Fibroblast of mammary gland (primary cell): Measurements from ENCODE around the gene ZNF454.

Experiments
- DNase-seq: peaks from one replicate; pipeline ENCODE4 v3.0.0-alpha.2; 2010; ENCODE audit warnings: low read depth
- H3K4me3 ChIP-seq: 2 replicates; pipeline ENCODE4 v1.5.1; 2011; ENCODE audit warnings: low read depth, mild to moderate bottlenecking, low read length, moderate library complexity; ENCODE audit not compliant: control insufficient read depth
- TF ChIP-seq, protein P1 (sequence below): conservative IDR thresholded peaks from 2 replicates; pipeline ENCODE4 v1.5.1; 2011; ENCODE audit warnings: low read depth, low read length, inconsistent platforms; ENCODE audit not compliant: control insufficient read depth, insufficient read depth

ZNF454 gene

DNA sequence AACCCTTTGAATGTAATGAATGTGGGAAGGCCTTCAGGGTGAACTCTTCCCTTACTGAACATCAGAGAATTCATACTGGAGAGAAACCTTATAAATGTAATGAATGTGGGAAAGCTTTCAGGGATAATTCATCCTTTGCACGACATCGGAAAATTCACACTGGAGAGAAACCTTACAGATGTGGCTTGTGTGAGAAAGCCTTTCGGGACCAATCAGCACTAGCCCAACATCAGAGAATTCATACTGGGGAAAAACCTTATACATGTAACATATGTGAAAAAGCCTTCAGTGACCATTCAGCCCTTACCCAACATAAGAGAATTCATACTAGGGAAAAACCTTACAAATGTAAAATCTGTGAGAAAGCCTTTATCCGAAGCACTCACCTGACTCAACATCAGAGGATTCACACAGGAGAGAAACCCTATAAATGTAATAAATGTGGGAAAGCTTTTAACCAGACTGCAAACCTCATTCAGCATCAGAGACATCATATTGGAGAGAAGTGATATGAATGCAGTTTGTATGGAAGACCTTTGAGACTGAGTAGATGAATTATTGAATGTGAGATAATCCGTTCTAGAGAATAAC is 24.6 kb downstream of the ZNF454 start:
- TF ChIP-seq, protein P1, sequence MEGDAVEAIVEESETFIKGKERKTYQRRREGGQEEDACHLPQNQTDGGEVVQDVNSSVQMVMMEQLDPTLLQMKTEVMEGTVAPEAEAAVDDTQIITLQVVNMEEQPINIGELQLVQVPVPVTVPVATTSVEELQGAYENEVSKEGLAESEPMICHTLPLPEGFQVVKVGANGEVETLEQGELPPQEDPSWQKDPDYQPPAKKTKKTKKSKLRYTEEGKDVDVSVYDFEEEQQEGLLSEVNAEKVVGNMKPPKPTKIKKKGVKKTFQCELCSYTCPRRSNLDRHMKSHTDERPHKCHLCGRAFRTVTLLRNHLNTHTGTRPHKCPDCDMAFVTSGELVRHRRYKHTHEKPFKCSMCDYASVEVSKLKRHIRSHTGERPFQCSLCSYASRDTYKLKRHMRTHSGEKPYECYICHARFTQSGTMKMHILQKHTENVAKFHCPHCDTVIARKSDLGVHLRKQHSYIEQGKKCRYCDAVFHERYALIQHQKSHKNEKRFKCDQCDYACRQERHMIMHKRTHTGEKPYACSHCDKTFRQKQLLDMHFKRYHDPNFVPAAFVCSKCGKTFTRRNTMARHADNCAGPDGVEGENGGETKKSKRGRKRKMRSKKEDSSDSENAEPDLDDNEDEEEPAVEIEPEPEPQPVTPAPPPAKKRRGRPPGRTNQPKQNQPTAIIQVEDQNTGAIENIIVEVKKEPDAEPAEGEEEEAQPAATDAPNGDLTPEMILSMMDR = no peak
- DNase-seq = no peak
- no peak overlapping the region for H3K4me3 ChIP-seq

GRCh38 chr5:178981381-178981780 is 40.4 kb downstream of the ZNF454 start:
- TF ChIP-seq, protein P1 = no peak
- DNase-seq = no peak
- H3K4me3 ChIP-seq = no peak overlapping the region

DNA sequence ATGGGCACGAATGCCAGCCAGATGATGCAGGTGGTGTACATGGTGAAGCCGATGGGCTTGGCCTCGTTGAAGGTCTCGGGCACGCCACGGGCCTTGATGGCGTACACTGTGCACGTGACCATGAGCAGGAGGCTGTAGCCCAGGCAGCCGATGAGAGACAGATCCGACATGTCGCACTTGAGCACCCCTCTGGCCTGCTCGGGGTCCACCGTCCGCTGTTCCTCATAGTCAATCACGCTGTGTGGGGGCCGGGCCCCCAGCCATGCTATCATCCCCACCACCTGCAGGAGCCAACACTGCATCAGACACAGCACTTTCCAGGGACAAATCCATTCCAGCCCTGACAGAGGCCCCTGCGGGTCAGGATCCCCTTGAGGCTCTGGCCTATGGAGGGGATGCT is 41.9 kb downstream of the ZNF454 start:
- no peak for DNase-seq
- H3K4me3 ChIP-seq = no peak overlapping the region
- TF ChIP-seq, protein P1 = no peak

DNA sequence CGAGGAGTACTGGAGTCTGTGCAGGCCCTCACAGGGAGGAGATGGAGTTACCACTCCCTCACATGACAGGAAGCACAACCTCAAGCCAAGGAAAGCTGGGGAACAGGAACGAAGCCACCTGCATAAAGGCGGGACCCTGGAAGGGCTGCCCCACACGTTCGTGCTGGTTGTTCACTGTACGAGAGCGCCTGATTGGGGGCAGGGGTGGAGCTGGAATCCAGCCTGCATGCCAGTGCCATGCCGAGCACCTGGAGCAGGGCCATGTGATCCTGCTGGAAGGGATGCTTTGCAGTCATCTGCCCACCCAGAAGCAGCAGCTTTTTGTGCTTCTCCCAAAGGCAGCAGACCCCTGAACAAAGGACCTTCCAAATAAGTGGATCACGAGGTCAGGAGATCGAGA is 42.7 kb downstream of the ZNF454 start:
- TF ChIP-seq, protein P1 = no peak
- DNase-seq = no peak
- no peak overlapping the region for H3K4me3 ChIP-seq

DNA sequence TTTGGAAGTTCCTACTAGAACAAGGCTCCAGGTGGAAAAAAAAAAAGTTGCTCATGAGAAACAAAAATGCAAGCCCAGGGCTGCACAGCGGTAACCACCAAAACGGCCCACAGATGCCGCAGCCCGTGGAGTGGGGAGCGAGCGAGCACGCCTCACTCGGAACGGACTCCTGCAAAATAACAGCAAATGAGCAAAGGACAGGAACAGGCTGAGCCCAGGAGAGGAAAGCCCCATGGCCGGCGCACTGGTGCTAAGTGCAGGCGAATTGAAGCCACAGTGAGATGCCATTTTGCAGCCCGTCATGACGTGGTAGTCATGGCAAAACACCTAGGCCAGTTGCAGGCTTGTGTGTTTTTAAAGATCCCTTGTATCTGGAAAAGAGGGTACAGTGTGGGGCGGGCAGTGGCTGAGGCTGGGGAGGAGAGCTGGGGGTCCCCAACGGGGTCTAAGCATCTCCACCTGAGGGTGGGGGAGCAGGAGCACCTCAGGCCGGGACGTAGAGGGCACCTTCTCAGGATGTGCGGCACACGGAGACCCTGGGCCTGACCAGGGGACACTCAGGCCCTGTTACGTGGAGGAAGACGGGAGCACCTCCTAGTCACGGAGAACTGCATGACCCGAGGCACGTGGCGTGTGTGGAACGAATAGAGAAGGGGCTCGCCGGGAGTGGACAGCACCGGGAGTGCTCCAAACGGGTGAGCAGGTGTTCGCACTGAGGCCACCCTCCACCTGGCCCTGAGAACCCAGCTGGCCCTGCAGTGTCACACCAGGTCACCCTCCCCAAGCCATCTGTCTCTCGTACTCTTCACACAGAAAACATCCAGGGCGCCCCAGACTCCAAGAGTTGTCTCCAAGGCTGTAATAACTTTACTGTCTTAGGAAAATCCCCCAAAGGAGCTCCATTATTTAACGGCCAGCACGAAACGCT is 43.4 kb downstream of the ZNF454 start:
- no peak for DNase-seq

GRCh38 chr5:178986326-178986960 is 45.4 kb downstream of the ZNF454 start:
- no peak overlapping the region for H3K4me3 ChIP-seq
- DNase-seq = no peak
- TF ChIP-seq, protein P1 = no peak

More for the DNA sequence above, 43.4 kb downstream of the ZNF454 start:
- TF ChIP-seq, protein P1 = no peak
- H3K4me3 ChIP-seq = no peak overlapping the region
